HCT116 (cell line): ENCODE measurements around the gene KPNA4. TPM values are rescaled to one million over a fixed set of nuclear protein-coding genes. Genes with fewer than 3 reads are reported as not detected.

Source experiments
- ATAC-seq: fragments of 200-7000 bp; cut with Tn5 transposase; 2 replicates; pipeline ENCODE4 v1.9.1; 2020; ENCODE audit warnings: mild to moderate bottlenecking, moderate library complexity
- BruUV-seq: library from RNA; stranded (reverse); fragments of 400-500 nt; replicated peaks from 2 replicates; lab custom pipeline; 2021; lab: Mats Ljungman, UMichigan
- CTCF ChIA-PET: fragments of 300-600 bp; sonication (Branson Sonifier 250); formaldehyde crosslinking; loops from one replicate; lab custom pipeline; 2021; ENCODE audit warnings: antibody characterized with exemption; lab: Charles Lee
- POLR2A ChIA-PET: fragments of 300-600, 350-600 bp; sonication (Branson Sonifier 250); formaldehyde crosslinking; loops from one replicate; lab custom pipeline; 2021; ENCODE audit warnings: antibody characterized with exemption; lab: Charles Lee
- RAD21 ChIA-PET, 2 experiments: fragments of 300-600 bp; sonication (Branson Sonifier 250); formaldehyde crosslinking; loops; one replicate each; lab custom pipeline; 2023; ENCODE audit warnings: low total read pairs in 2 of 2; ENCODE audit not compliant: uncharacterized antibody in 2 of 2, unreplicated experiment in 2 of 2, low non-redundant PET in 1 of 2; lab: Charles Lee
- DNase-seq: peaks from one replicate; pipeline ENCODE4 v3.0.0-alpha.2; 2010; ENCODE audit warnings: low read depth, low spot score
- H2AFZ ChIP-seq: fragments of 200-600 bp; shearing (Covaris generic), sonication (generic); 2 replicates; pipeline ENCODE4 v1.6.1; 2017; ENCODE audit warnings: low read depth, mixed run types, mixed read lengths, antibody characterized with exemption, low read length; ENCODE audit not compliant: poor library complexity, severe bottlenecking
- H3K27ac ChIP-seq: 2 replicates; pipeline ENCODE4 v1.5.1; 2012; ENCODE audit warnings: low read depth, low read length
- H3K27me3 ChIP-seq: fragments of 200-600 bp; sonication (generic); 2 replicates; pipeline ENCODE4 v1.6.1; 2016; ENCODE audit warnings: mixed run types, low read length, mixed read lengths; ENCODE audit not compliant: insufficient read depth
- H3K36me3 ChIP-seq, 2 experiments: fragments of 200-500 bp in 1 of 2; fragments of 200-600 bp in 1 of 2; sonication (Bioruptor generic) in 1 of 2; sonication (generic) in 1 of 2; 2 replicates each; pipeline versions ENCODE4 v1.5.1 to v1.6.1; 2014 to 2016; ENCODE audit warnings: low read length in 2 of 2, inconsistent platforms in 1 of 2, mixed read lengths in 1 of 2, mixed run types in 1 of 2; ENCODE audit not compliant: insufficient read depth in 2 of 2, control insufficient read depth in 1 of 2
- H3K4me1 ChIP-seq, 2 experiments: fragments of 200-600 bp in 1 of 2; sonication (generic) in 1 of 2; 2 replicates each; pipeline versions ENCODE4 v1.5.1 to v1.6.1; 2012 to 2017; ENCODE audit warnings: low read length in 2 of 2, inconsistent platforms in 1 of 2, mild to moderate bottlenecking in 1 of 2, mixed read lengths in 1 of 2, mixed run types in 1 of 2, moderate library complexity in 1 of 2; ENCODE audit not compliant: insufficient read depth in 2 of 2, control insufficient read depth in 1 of 2
- H3K4me2 ChIP-seq: fragments of 200-600 bp; sonication (generic); 2 replicates; pipeline ENCODE4 v1.6.1; 2017; ENCODE audit warnings: mixed run types, low read length, mixed read lengths
- H3K4me3 ChIP-seq, 2 experiments: fragments of 200-600 bp in 1 of 2; sonication (generic) in 1 of 2; replicated peaks in 1 of 2; 2 replicates each; pipeline ENCODE4 v1.5.1; 2011 to 2016; ENCODE audit warnings: low read length in 2 of 2, control low read depth in 1 of 2, low read depth in 1 of 2, mild to moderate bottlenecking in 1 of 2, mixed read lengths in 1 of 2, mixed run types in 1 of 2
- H3K79me2 ChIP-seq: fragments of 200-600 bp; sonication (generic); 2 replicates; pipeline ENCODE4 v1.6.1; 2017; ENCODE audit warnings: mild to moderate bottlenecking, mixed run types, low read length, moderate library complexity, mixed read lengths; ENCODE audit not compliant: insufficient read depth
- H3K9ac ChIP-seq: fragments of 200-600 bp; sonication (generic); 2 replicates; pipeline ENCODE4 v1.6.1; 2016; ENCODE audit warnings: low read length, mixed read lengths
- H3K9me2 ChIP-seq: fragments of 200-600 bp; sonication (generic), shearing (Covaris generic); 2 replicates; pipeline ENCODE4 v1.6.1; 2017; ENCODE audit warnings: mixed run types, mild to moderate bottlenecking, moderate library complexity; ENCODE audit not compliant: insufficient read depth
- H3K9me3 ChIP-seq, 2 experiments: fragments of 200-500 bp in 1 of 2; fragments of 200-600 bp in 1 of 2; sonication (Bioruptor generic) in 1 of 2; sonication (generic) in 1 of 2; 2 replicates each; pipeline ENCODE4 v1.6.1; 2014 to 2017; ENCODE audit warnings: low read length in 2 of 2, mixed read lengths in 2 of 2, inconsistent platforms in 1 of 2, low read depth in 1 of 2, mild to moderate bottlenecking in 1 of 2, mixed run types in 1 of 2, moderate library complexity in 1 of 2; ENCODE audit not compliant: control insufficient read depth in 1 of 2, insufficient read depth in 1 of 2
- H4K20me1 ChIP-seq: fragments of 200-600 bp; sonication (generic), shearing (Covaris generic); 2 replicates; pipeline ENCODE4 v1.6.1; 2017; ENCODE audit warnings: mixed run types, mild to moderate bottlenecking, moderate library complexity; ENCODE audit not compliant: insufficient read depth
- CBX3 ChIP-seq: IDR thresholded peaks from 2 replicates; pipeline ENCODE4 v1.6.1; 2012; ENCODE audit warnings: low read depth
- EGR1 ChIP-seq: IDR thresholded peaks from 2 replicates; pipeline ENCODE4 v1.6.1; 2012; ENCODE audit warnings: low read depth
- ELF1 ChIP-seq: IDR thresholded peaks from 2 replicates; pipeline ENCODE4 v1.6.1; 2012; ENCODE audit warnings: low read depth, borderline replicate concordance
- EZH2 ChIP-seq: fragments of 200-600 bp; sonication (generic); IDR thresholded peaks from 2 replicates; pipeline ENCODE4 v1.6.1; 2017; ENCODE audit warnings: antibody characterized with exemption, mixed run types
- JUND ChIP-seq: IDR thresholded peaks from 2 replicates; pipeline ENCODE4 v1.6.1; 2012
- POLR2A ChIP-seq: IDR thresholded peaks from 2 replicates; pipeline ENCODE4 v1.7.0; 2011; ENCODE audit warnings: borderline replicate concordance; ENCODE audit not compliant: insufficient read depth, insufficient read length; ENCODE audit errors: extremely low read depth
- POLR2AphosphoS5 ChIP-seq: IDR thresholded peaks from 2 replicates; pipeline ENCODE4 v1.6.1; 2011; ENCODE audit warnings: mild to moderate bottlenecking, low read depth, low read length, moderate library complexity
- SP1 ChIP-seq: IDR thresholded peaks from 2 replicates; pipeline ENCODE4 v1.6.1; 2012; ENCODE audit warnings: low read depth
- SRF ChIP-seq: IDR thresholded peaks from 2 replicates; pipeline ENCODE4 v1.6.1; 2012; ENCODE audit warnings: low read depth
- TCF7L2 ChIP-seq: IDR thresholded peaks from 2 replicates; pipeline ENCODE4 v1.7.0; 2011; ENCODE audit warnings: borderline replicate concordance, inconsistent platforms; ENCODE audit not compliant: insufficient read depth, insufficient read length; ENCODE audit errors: extremely low read depth
- YY1 ChIP-seq: IDR thresholded peaks from 2 replicates; pipeline ENCODE4 v1.6.1; 2011; ENCODE audit warnings: low read length, low read depth, moderate library complexity, mild to moderate bottlenecking; ENCODE audit not compliant: insufficient replicate concordance; ENCODE audit errors: extremely low read depth
- ZFX ChIP-seq: fragments of 450-650 bp; IDR thresholded peaks from 2 replicates; pipeline ENCODE4 v1.6.1; 2017
- intact Hi-C: fragments of 100-400 bp; cut with micrococcal nuclease; formaldehyde crosslinking; loops from 2 replicates; pipeline ENCODE4 v1.10.0; 2022
- total RNA-seq: library from RNA; stranded (reverse); gene quantifications from one replicate; pipeline ENCODE4 v1.2.1, GENCODE V29; 2021; ENCODE audit not compliant: unreplicated experiment
- TF ChIP-seq, protein P1 (sequence below): IDR thresholded peaks from 2 replicates; pipeline ENCODE4 v1.6.1; 2012
- TF ChIP-seq, protein P2 (sequence below): IDR thresholded peaks from 2 replicates; pipeline ENCODE4 v1.6.1; 2012; ENCODE audit warnings: low read depth

Gene KPNA4
- total RNA-seq, 1 experiment from 2014 or later = 43.1 TPM

DNA sequence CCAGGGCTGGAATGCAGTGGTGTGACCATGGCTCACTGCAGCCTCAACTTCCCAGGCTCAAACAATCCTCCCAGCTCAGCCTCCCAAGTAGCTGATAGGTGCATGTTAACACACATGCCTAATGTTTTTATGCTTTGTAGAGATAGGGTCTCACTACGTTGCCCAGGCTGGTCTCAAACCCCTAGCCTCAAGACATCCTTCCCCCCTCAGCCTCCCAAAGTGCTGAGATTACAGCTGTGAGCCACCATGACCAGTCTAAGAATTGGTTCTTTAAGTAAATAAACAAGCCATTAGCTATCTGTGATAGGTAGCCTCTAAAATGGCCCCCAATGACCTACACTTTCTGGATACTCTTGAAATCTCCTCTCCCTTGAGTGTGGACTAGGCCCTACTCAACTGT, 119.5 kb downstream of the KPNA4 start:
- Histone ChIP-seq H3K27ac (no peak overlapping the region), H3K4me2 (no peak overlapping the region), H3K27me3 (no peaks in the 10 kb centered on the region), H3K9me3 (no peaks in the 10 kb centered on the region), H3K4me3 (no peak overlapping the region), H3K9me2 (no peaks in the 10 kb centered on the region), H3K79me2 (peaks cover 87% of the 10 kb centered on the region), H3K9ac (no peak overlapping the region), H3K36me3 (peaks cover 2 to 29% of the 10 kb centered on the region in 2 experiments; a peak in 2 of 4 replicates), H3K4me1 (peaks cover 8 to 34% of the 10 kb centered on the region in 2 experiments), H4K20me1 (peaks cover 5% of the 10 kb centered on the region; the same call in 1 of the 2 replicates), H2AFZ (no peak overlapping the region)
- ATAC-seq (no peak), DNase-seq (no peak)
- ChIA-PET CTCF (interaction anchor here (1.2 kb wide), 1 partner anchor 283 kb away, joined by 3 read pairs; no protein-coding TSS in a partner anchor), POLR2A (interaction anchor here (1.1 kb wide), 1 partner anchor 235 kb away, joined by 5 read pairs; no protein-coding TSS in a partner anchor), RAD21 (no interaction called here)
- BruUV-seq = no TSS peak
- TF ChIP-seq, protein P1, sequence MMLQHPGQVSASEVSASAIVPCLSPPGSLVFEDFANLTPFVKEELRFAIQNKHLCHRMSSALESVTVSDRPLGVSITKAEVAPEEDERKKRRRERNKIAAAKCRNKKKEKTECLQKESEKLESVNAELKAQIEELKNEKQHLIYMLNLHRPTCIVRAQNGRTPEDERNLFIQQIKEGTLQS = no peak
- TF ChIP-seq TCF7L2 (no peak), POLR2A (no peak), CBX3 (no peak), ELF1 (no peak), YY1 (no peak), JUND (no peak), SP1 (no peak), SRF (no peak), EZH2 (no peak), POLR2AphosphoS5 (no peak), ZFX (no peak), EGR1 (no peak)
- TF ChIP-seq, protein P2, sequence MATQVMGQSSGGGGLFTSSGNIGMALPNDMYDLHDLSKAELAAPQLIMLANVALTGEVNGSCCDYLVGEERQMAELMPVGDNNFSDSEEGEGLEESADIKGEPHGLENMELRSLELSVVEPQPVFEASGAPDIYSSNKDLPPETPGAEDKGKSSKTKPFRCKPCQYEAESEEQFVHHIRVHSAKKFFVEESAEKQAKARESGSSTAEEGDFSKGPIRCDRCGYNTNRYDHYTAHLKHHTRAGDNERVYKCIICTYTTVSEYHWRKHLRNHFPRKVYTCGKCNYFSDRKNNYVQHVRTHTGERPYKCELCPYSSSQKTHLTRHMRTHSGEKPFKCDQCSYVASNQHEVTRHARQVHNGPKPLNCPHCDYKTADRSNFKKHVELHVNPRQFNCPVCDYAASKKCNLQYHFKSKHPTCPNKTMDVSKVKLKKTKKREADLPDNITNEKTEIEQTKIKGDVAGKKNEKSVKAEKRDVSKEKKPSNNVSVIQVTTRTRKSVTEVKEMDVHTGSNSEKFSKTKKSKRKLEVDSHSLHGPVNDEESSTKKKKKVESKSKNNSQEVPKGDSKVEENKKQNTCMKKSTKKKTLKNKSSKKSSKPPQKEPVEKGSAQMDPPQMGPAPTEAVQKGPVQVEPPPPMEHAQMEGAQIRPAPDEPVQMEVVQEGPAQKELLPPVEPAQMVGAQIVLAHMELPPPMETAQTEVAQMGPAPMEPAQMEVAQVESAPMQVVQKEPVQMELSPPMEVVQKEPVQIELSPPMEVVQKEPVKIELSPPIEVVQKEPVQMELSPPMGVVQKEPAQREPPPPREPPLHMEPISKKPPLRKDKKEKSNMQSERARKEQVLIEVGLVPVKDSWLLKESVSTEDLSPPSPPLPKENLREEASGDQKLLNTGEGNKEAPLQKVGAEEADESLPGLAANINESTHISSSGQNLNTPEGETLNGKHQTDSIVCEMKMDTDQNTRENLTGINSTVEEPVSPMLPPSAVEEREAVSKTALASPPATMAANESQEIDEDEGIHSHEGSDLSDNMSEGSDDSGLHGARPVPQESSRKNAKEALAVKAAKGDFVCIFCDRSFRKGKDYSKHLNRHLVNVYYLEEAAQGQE = no peak
- intact Hi-C loops = no loop called here

Other genes with a start within 250 kb of the KPNA4 start
- 26.3 TPM for gene IFT80, start 166.3 kb downstream of the KPNA4 start, total RNA-seq
- 123 TPM for gene SMC4, start 165.9 kb downstream of the KPNA4 start, total RNA-seq
- 41.6 TPM for gene TRIM59, start 115.8 kb downstream of the KPNA4 start, total RNA-seq
- 0.42 TPM for gene ARL14, start 111.6 kb upstream of the KPNA4 start, total RNA-seq
- gene PPM1L, start 190.7 kb upstream of the KPNA4 start, total RNA-seq = 13.2 TPM